Ectodermal cell (in vitro differentiated cells): Measurements from ENCODE around the gene PNPLA5. TPM values are rescaled to one million over a fixed set of nuclear protein-coding genes. Genes with fewer than 3 reads are reported as not detected.
A peak's percentile ranks its signal among the peaks of the same experiment; 100 is the strongest.

Experiments
- H3K27ac ChIP-seq: 2 replicates; pipeline ENCODE4 v1.7.0; 2013; ENCODE audit warnings: mild to moderate bottlenecking, low read depth, low read length; ENCODE audit not compliant: insufficient read depth, poor library complexity, severe bottlenecking
- H3K27me3 ChIP-seq: 2 replicates; pipeline ENCODE4 v1.7.0; 2013; ENCODE audit warnings: mild to moderate bottlenecking, low read length; ENCODE audit not compliant: insufficient read depth, control insufficient read depth, poor library complexity, severe bottlenecking
- H3K36me3 ChIP-seq: one replicate; pipeline ENCODE4 v1.7.0; 2013; ENCODE audit warnings: low read length; ENCODE audit not compliant: control insufficient read depth, insufficient read depth
- H3K4me1 ChIP-seq: one replicate; pipeline ENCODE4 v1.7.0; 2013; ENCODE audit warnings: low read length; ENCODE audit not compliant: control insufficient read depth, insufficient read depth
- H3K4me3 ChIP-seq: 2 replicates; pipeline ENCODE4 v1.7.0; 2013; ENCODE audit warnings: low read depth, low read length, control low read depth; ENCODE audit not compliant: insufficient read depth
- H3K9me3 ChIP-seq: 2 replicates; pipeline ENCODE4 v1.7.0; 2013; ENCODE audit warnings: mild to moderate bottlenecking, low read length, moderate library complexity; ENCODE audit not compliant: control insufficient read depth
- WGBS, 2 experiments: methylation state at CpG; one replicate each; pipeline ENCODE4 v1.1.7; 2013; ENCODE audit warnings: missing lambda C conversion rate in 2 of 2; 5-methylcytosine and 5-hydroxymethylcytosine counted together
- polyA plus RNA-seq, 4 experiments: library from polyadenylated mRNA; stranded (reverse); fragments of 50-300 nt; gene quantifications; one replicate each; pipeline ENCODE4 v1.2.3, GENCODE V29; 2013

Gene PNPLA5
- 0.15 TPM for polyA plus RNA-seq (2013, experiment 1 of 4)
- 0.09 TPM for polyA plus RNA-seq (2013, experiment 2 of 4)
- not detected for polyA plus RNA-seq (2013, experiment 3 of 4)
- not detected for polyA plus RNA-seq (2013, experiment 4 of 4)

GRCh38 chr22:43891360-43892182 is at the start of gene PNPLA5:
Gene PNPLA5 (minus strand): TSS chr22:43892013. CDS start chr22:43891880, 133 bp downstream.
- Histone ChIP-seq H3K36me3 (no peaks in the 10 kb centered on the region), H3K4me1 (no peaks in the 10 kb centered on the region), H3K27ac (no peak within 1 kb of the TSS), H3K4me3 (peak within 1 kb of the TSS; percentile 13), H3K27me3 (peaks cover 47% of the 10 kb centered on the region), H3K9me3 (no peaks in the 10 kb centered on the region)
- WGBS, 2 experiments, result 2 to 3% methylated on average over 72 of the region's 72 CpGs

GRCh38 chr22:43941449-43941848 is 49.6 kb upstream of the PNPLA5 start:
- H3K36me3 ChIP-seq, result peaks cover 10% of the 10 kb centered on the region
- no peak overlapping the region for H3K4me3 ChIP-seq
- 92 to 95% methylated on average over 6 of the region's 6 CpGs for WGBS, 2 experiments
- no peaks in the 10 kb centered on the region for H3K4me1 ChIP-seq
- no peak overlapping the region for H3K27ac ChIP-seq
- no peaks in the 10 kb centered on the region for H3K9me3 ChIP-seq
- H3K27me3 ChIP-seq, result no peaks in the 10 kb centered on the region

GRCh38 chr22:43931771-43932170 is 40.0 kb upstream of the PNPLA5 start:
- Histone ChIP-seq H3K36me3 (peaks cover 11% of the 10 kb centered on the region), H3K4me3 (no peak overlapping the region), H3K27me3 (peaks cover 13% of the 10 kb centered on the region), H3K4me1 (no peaks in the 10 kb centered on the region), H3K27ac (no peak overlapping the region), H3K9me3 (no peaks in the 10 kb centered on the region)
- WGBS, 2 experiments, result 73 to 83% methylated on average over 4 of the region's 4 CpGs

GRCh38 chr22:43928908-43929307 is 37.1 kb upstream of the PNPLA5 start:
- H3K27ac ChIP-seq, result no peak overlapping the region
- WGBS, 2 experiments, result 92 to 94% methylated on average over 6 of the region's 6 CpGs
- no peak overlapping the region for H3K4me3 ChIP-seq
- peaks cover 21% of the 10 kb centered on the region for H3K27me3 ChIP-seq
- no peaks in the 10 kb centered on the region for H3K9me3 ChIP-seq
- peaks cover 11% of the 10 kb centered on the region for H3K36me3 ChIP-seq
- peaks cover 12% of the 10 kb centered on the region for H3K4me1 ChIP-seq

- peaks cover 11% of the 10 kb centered on the region for H3K36me3 ChIP-seq
- WGBS, 2 experiments, result 94% methylated on average over 5 of the region's 5 CpGs
- no peak overlapping the region for H3K4me3 ChIP-seq
Measured at GRCh38 chr22:43928468-43928867, 36.7 kb upstream of the PNPLA5 start.

GRCh38 chr22:43926349-43926710 is 34.5 kb upstream of the PNPLA5 start:
- Histone ChIP-seq H3K4me3 (no peak overlapping the region), H3K27me3 (peaks cover 30% of the 10 kb centered on the region), H3K9me3 (no peaks in the 10 kb centered on the region), H3K4me1 (peaks cover 20% of the 10 kb centered on the region), H3K27ac (no peak overlapping the region), H3K36me3 (peaks cover 8% of the 10 kb centered on the region)
- WGBS, 2 experiments, result 90 to 94% methylated on average over 1 of the region's 1 CpG

More at GRCh38 chr22:43928468-43928867, 36.7 kb upstream of the PNPLA5 start:
- no peak overlapping the region for H3K27ac ChIP-seq
- H3K4me1 ChIP-seq, result peaks cover 12% of the 10 kb centered on the region
- H3K9me3 ChIP-seq, result no peaks in the 10 kb centered on the region
- H3K27me3 ChIP-seq, result peaks cover 22% of the 10 kb centered on the region

- 21% methylated on average over 6 of the region's 6 CpGs for WGBS, 2 experiments
- H3K27ac ChIP-seq, result peak overlapping the region; percentile 27
- peaks cover 35% of the 10 kb centered on the region for H3K27me3 ChIP-seq
- H3K36me3 ChIP-seq, result peaks cover 8% of the 10 kb centered on the region
- no peaks in the 10 kb centered on the region for H3K9me3 ChIP-seq
- peaks cover 20% of the 10 kb centered on the region for H3K4me1 ChIP-seq
- H3K4me3 ChIP-seq, result peak overlapping the region; percentile 69
Measured at GRCh38 chr22:43925433-43926348, 33.9 kb upstream of the PNPLA5 start.

- Histone ChIP-seq H3K9me3 (no peaks in the 10 kb centered on the region), H3K4me3 (peak overlapping the region; percentile 69), H3K4me1 (peaks cover 20% of the 10 kb centered on the region), H3K36me3 (no peaks in the 10 kb centered on the region), H3K27me3 (peaks cover 35% of the 10 kb centered on the region), H3K27ac (peak overlapping the region; percentile 27)
- 25 to 28% methylated on average over 6 to 7 of the region's 7 CpGs for WGBS, 2 experiments
Measured at GRCh38 chr22:43924877-43925276, 33.1 kb upstream of the PNPLA5 start.

GRCh38 chr22:43923631-43924464 is 32.0 kb upstream of the PNPLA5 start, which contains the start of gene PNPLA3:
Gene PNPLA3 (plus strand): TSS chr22:43923805. CDS start chr22:43923912, 107 bp downstream.
- H3K9me3 ChIP-seq, result no peaks in the 10 kb centered on the region
- peak within 1 kb of the TSS; percentile 69 for H3K4me3 ChIP-seq
- peaks cover 35% of the 10 kb centered on the region for H3K27me3 ChIP-seq
- no peaks in the 10 kb centered on the region for H3K36me3 ChIP-seq
- H3K27ac ChIP-seq, result no peak within 1 kb of the TSS
- WGBS, 2 experiments, result 0% methylated on average over 96 to 97 of the region's 100 CpGs
- H3K4me1 ChIP-seq, result peaks cover 20% of the 10 kb centered on the region
